ENCODE measurements around the gene BCL11B.

GRCh38 chr14:99206090-99206489, 65.9 kb downstream of the BCL11B start:
- TF ChIP-seq CTCF (conservative IDR thresholded peaks at IDR 0.05; ENCODE audit: low read depth, low read length) = no peak
- no peak for TF ChIP-seq EZH2 (IDR thresholded peaks at IDR 0.05; ENCODE audit: borderline replicate concordance, low read depth, low read length, poor library complexity, severe bottlenecking)

Measured in A673 (cell line).